ENCODE measurements around the gene GPR42.
A peak's percentile ranks its signal among the peaks of the same experiment; 100 is the strongest.
"Not testable (repeated sequence)": the region's sequence is repeated elsewhere in the genome, so short reads cannot be mapped to it uniquely, and the experiment has no call there.

GPR42 gene

DNA sequence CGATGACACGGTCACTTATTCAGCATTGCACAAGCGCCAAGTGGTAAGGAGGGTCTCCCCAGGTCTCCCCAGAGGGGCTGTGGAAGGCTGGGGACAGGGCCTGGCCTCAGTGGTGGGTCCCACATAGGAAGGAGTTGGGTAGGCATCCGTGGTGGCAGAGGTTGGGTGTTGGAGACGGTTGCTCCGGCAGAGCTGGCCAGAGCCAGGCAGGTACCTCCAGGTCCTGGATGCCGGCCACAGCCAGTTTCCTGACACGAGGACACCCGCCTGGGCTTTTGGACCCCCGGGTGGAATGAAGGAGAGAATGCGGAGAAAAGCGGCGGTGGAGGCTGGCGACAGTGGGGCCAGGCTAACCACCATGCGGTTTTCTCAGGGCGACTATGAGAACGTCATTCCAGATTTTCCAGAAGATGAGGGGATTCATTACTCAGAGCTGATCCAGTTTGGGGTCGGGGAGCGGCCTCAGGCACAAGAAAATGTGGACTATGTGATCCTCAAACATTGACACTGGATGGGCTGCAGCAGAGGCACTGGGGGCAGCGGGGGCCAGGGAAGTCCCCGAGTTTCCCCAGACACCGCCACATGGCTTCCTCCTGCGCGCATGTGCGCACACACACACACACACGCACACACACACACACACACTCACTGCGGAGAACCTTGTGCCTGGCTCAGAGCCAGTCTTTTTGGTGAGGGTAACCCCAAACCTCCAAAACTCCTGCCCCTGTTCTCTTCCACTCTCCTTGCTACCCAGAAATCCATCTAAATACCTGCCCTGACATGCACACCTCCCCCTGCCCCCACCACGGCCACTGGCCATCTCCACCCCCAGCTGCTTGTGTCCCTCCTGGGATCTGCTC, 24.4 kb upstream of the GPR42 start:
- peak; percentile 17 to 69 (median 33) for DNase-seq (ENCODE audit: low read depth in 3 of 3)

DNA sequence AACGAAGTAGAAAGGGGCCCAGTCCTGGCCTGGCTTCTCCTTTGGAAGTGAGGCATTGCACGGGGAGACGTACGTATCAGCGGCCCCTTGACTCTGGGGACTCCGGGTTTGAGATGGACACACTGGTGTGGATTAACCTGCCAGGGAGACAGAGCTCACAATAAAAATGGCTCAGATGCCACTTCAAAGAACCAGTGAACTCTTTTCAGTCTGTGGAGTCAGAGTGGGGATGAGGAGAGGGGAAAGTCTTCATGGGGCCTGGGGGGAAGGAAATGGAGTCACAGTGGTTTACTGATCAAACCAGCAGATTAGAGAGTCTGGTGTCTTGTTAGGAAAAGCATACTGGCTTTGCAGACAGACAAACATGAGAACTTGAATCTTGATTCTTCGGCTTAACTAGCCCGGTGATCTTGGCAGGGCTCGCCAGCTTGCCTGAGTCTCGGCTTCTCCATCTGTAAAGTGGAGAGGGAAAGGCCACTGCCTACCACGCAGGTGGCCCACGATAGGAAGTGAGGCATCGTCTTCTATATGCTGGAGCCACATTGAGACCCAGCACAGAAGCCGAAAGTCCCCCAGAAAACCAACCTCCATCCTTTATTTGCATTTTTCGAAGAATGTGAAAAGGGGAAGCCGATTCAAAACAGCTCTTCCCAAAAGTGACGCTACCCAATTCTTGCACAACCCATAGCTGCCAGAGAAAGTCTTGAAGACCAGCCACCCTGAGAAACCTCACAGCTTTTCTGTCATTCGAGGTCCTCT, 23.5 kb upstream of the GPR42 start, which contains the start of gene FFAR1:
TSS of gene FFAR1 (plus strand) at position 732 of the 759 bp plus-strand sequence. CDS start 3,650 bp downstream, outside the sequence.
- peak in 2 of 3 experiments; percentile 23 to 49 for DNase-seq (ENCODE audit: low read depth in 3 of 3)

DNA sequence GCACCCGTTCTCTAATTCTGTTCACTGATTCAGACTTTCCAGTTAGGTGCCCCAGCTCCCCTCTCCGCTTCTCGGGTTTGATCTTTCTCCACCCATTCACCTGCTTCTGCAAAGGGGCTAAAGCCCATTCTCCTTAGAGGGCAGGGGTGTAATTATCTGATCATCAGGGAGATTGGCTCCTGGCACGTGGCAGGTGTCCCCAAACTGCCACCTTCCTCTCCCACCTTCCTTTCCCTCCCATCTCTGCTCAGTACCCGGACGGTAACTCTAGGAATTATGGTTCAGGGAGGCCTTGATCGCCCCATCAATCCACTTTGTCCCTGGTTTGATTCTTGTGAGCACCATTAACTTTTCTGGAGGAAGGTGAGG, 23.0 kb upstream of the GPR42 start:
- no peak for DNase-seq (ENCODE audit: low read depth in 3 of 3)

DNA sequence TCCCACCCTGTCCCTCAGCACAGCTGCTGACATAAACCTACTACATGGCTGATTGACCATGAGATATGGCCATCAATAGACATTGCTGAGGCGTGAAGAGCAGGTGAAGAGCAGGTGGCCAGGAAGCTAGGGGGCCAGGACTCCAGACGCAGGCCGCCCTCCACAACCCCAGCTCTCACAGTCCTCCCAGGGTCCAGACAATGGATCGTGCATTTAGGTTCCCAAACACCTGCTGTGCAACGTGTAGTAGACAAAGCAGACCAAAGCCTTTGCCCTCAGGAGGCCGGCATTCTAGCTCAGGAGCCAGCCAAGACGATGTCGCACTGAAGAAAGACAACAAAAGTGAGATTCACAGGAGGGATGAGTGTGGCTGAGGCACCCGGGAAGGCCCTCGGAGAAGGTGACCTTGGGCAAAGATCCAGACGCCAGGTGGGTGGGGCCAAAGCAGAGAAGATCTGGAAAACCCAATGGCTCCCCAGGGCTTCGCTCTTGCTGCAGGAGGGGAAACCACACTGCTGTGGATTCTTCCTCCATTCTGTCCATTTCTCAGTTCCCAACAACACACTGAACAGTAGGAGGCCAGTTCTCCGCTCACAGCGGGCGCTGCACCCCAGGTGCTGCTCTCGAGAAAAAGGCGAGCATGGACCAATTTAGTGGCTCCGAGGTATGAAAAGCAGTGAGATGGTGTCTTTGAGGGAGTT, 21.8 kb upstream of the GPR42 start:
- DNase-seq (ENCODE audit: low read depth in 3 of 3) = no peak

DNA sequence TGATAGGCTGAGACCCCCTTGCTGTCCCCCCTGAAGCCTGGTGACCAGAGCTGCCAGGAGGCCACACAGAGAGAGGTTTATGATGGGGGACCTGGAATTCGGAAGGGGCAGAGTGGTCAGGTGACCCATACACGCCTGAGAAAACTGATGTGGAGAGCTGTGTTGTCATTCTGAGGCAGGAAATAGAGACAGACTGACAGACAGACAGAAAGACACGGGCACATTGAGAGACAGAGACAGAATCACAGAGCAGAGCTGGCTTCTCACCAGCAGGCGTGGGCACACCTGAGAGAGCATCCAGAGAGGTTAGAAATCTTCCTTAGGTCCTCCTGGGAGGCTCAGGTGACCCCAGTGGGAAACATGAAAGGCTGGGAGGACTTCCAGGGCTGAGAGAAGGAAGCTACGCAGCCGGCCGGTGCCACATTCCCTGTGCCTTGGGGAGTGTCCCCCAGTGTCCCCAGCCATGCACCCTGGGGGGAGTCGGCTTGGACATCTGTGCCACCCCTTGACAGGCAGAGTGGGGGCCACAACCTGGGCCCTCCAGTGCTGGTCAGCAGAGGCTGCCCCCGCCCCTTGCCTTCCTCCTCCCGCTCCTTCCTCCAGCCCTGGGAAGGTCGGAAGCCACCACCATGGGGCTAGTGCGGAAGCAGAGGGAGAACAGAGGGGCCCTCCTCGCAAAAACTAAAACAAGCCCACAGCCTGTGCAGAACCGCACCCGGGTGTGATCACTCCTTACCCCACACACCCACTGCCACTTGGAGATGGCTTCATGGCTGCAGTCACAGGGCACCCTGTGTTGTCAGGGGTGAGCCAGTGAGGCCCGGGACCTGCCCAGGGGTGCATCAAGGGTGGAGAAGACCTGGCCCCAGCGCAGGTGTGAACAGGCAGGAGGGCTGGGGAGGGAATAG, 21.0 kb upstream of the GPR42 start:
- no peak for DNase-seq (ENCODE audit: low read depth in 3 of 3)

DNA sequence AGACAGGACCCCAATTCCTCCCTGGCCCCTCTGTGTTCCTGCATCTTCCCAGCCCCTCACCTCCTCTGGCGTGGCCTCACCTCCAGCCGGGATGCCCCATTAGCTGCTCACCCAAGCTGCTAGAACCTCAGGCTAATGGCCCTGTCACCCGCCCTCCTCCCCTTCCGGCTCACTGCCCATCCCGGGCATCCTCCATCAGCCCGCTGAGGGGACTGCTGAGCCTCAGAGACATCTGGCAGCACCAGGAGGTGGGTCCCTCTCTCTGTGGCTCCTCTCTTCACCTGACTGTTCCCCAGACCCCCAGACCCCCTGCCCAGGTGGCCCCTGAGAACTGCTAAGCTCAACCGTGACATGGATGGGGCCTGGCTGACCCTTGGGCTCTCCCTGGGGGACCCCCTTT, 20.3 kb upstream of the GPR42 start:
- no peak for DNase-seq (ENCODE audit: low read depth in 3 of 3)

DNA sequence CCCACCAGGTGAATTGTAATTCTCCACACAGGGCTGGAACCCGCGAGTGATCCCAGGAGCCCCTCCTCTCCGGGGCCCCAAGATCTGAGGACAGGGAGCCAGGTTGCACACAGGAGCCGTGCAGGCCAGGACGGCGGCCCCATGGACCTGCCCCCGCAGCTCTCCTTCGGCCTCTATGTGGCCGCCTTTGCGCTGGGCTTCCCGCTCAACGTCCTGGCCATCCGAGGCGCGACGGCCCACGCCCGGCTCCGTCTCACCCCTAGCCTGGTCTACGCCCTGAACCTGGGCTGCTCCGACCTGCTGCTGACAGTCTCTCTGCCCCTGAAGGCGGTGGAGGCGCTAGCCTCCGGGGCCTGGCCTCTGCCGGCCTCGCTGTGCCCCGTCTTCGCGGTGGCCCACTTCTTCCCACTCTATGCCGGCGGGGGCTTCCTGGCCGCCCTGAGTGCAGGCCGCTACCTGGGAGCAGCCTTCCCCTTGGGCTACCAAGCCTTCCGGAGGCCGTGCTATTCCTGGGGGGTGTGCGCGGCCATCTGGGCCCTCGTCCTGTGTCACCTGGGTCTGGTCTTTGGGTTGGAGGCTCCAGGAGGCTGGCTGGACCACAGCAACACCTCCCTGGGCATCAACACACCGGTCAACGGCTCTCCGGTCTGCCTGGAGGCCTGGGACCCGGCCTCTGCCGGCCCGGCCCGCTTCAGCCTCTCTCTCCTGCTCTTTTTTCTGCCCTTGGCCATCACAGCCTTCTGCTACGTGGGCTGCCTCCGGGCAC, 19.3 kb upstream of the GPR42 start:
- no peak for DNase-seq (ENCODE audit: low read depth in 3 of 3)

DNA sequence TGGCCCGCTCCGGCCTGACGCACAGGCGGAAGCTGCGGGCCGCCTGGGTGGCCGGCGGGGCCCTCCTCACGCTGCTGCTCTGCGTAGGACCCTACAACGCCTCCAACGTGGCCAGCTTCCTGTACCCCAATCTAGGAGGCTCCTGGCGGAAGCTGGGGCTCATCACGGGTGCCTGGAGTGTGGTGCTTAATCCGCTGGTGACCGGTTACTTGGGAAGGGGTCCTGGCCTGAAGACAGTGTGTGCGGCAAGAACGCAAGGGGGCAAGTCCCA, 18.8 kb upstream of the GPR42 start:
- no peak for DNase-seq (ENCODE audit: low read depth in 3 of 3)

DNA sequence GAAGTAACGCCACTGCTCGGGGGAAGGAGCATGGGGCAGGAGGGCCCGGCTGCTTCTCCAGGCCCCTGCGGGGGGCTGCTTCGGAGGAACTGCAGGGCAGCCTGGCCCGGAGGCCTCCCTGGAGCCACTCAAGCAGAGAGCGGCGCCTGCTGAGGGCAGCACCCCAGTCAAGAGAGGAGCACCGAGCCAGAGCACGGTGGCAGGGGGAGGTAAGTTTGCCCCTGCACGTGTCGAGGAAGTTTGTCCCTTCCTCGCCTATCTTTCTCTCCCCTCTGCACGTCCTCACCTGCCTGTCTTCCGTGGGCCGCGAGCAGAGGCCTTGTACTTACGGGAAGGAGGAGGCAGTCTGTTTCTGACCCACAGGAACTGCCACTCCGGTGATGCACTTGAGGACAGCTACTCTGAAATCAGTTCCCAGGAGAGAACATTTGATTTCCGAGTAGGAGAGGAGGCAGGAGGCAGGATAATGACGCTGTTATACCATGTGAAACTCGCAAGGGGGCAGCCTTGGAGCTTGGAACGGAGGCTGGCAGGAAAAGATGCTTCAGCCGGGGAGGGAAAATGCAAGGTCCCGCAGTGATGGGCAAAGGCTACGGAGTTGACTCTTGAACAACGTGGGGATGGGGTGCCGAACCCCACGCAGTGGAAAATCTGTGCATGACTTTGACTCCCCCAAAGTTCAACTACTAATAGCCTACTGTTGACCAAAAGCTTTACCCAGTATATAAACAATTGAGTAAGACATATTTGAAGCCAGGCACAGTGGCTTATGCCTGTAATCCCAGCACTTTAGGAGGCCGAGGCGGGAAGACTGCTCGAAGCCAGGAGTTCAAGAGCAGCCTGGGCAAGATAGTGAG, 18.2 kb upstream of the GPR42 start:
- DNase-seq (ENCODE audit: low read depth in 3 of 3) = peak; percentile 37 to 69 (median 50)

DNA sequence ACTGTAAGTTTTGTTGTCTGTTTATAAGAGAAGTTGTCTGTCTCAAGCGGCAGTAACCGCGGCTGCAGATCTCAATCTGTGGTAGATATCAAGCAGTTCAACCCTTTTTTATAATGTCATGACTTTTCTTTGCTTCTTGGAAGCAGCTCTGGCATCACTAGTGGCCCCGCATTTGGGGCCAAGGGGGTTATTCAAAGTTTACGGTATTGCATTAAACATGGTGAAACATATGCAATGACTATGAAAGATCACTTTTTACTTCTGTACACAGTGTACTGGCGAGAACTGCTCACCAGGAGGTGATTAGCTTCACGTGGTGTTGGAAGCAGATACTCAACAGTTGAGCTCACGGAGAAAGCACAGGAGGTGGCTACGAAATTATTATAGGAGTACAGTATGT, 17.2 kb upstream of the GPR42 start:
- no peak for DNase-seq (ENCODE audit: low read depth in 3 of 3)

DNA sequence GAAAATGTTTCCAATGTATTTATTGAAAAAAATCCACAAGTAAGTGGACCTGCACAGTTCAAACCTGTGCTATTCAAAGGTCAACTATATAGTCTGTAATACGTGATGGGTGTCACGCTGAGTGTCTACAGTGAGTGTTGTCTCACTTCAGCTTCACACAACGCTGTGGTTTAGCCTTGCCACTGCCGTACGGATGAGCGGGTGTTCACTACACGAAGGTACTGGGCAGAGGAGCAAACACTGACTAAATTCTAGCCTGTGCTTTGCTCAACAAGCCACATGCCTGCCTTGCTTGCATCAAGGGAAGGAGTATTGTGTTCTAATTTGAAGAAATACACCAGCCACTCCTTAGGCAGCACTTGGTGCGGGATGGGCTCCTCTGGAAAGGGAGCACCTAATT, 16.0 kb upstream of the GPR42 start:
- no peak for DNase-seq (ENCODE audit: low read depth in 3 of 3)

DNA sequence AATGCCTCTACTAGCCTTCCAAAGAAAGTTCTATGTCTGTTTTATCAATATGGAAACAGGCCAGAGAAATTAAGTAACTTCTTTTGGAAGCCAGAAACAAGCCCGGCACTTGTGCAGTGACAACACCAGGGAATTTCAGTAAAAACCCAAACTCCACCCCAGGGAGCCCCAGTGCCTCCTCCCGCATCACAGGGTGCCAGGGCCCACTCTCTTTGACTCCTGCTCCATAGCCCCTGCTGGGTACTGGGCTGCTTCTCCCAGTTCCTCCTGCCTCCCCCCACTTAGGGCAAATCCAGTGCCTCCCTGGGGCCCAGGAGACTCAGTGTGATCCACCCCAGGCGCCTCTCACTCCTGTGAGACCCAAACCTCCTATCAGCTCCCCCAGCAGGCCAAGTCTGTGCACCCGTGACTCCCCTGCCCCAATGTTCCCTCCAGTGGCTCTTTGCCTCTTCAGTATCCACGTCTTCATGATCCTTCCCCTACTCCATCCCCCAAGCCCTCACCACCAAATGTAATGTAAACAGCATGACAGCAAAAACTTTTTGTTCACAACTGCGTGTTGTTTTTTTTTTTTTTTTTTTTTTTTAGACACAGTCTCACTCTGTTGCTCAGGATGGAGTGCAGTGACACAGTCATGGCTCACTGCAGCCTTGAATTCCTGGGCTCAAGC, 14.9 kb upstream of the GPR42 start:
- no peak for DNase-seq (ENCODE audit: low read depth in 3 of 3)

DNA sequence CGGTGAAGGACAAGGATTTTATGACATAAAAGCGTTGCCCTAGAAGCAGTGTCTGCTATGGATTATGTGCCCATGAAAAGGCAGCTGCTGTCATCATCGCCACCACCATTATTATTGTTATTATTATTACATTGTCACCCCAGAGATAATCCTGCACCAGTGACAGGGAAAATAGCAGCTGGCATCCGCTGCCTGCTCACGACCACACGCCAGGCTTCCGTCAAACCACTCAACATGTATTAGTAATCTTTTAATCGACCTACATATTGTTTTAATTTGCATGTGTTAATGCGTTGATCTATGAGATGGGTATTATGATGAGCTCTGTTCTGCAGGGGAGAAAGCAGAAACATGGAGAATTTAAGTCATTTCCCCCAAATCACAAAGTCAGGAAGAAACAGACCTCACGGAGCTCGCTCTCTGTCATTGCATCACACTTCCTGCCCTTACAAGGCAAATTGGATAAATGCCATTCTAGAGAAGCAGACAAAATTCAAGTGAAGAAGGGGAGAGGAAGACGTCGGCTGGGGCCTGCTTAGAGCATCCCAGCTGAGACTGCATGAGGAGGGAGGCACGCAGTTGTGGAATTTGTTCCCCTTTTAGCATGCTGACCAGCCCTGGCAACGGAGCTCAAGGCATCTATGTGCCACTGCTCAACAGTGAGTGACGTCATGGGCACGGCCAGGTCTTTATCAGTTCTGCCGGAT, 12.8 kb upstream of the GPR42 start, which contains the start of gene FFAR3:
TSS of gene FFAR3 (plus strand) at position 594 of the 707 bp plus-strand sequence. CDS start 431 bp downstream, outside the sequence.
- DNase-seq (ENCODE audit: low read depth in 3 of 3) = no peak

DNA sequence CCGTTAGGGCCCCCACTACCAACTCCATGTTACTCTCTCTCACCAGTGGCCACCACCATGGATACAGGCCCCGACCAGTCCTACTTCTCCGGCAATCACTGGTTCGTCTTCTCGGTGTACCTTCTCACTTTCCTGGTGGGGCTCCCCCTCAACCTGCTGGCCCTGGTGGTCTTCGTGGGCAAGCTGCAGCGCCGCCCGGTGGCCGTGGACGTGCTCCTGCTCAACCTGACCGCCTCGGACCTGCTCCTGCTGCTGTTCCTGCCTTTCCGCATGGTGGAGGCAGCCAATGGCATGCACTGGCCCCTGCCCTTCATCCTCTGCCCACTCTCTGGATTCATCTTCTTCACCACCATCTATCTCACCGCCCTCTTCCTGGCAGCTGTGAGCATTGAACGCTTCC, 12.0 kb upstream of the GPR42 start:
- not testable (repeated sequence) for DNase-seq (ENCODE audit: low read depth in 3 of 3)

DNA sequence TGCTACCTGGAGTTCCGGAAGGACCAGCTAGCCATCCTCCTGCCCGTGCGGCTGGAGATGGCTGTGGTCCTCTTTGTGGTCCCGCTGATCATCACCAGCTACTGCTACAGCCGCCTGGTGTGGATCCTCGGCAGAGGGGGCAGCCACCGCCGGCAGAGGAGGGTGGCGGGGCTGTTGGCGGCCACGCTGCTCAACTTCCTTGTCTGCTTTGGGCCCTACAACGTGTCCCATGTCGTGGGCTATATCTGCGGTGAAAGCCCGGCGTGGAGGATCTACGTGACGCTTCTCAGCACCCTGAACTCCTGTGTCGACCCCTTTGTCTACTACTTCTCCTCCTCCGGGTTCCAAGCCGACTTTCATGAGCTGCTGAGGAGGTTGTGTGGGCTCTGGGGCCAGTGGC, 11.5 kb upstream of the GPR42 start:
- not testable (repeated sequence) for DNase-seq (ENCODE audit: low read depth in 3 of 3)

DNA sequence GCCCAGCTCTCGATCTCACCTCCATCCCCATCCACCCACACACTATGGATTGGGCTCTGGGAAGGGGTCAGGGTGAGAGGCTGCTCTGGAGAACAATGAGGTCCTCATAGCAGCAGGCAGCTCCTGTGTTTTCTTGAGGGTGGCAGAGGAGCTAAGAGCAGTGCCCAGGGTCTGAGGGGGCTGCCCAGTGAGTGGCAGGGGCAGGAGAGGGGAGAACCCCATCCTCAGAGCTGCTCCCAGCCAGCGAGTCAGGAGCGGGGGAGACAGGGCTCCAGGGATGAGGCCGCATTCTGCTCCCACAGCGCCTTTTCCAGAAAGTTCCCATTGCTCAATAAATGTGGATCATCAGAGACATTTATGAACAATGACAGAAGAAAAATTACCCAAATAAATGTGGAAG, 10.8 kb upstream of the GPR42 start:
- DNase-seq (ENCODE audit: low read depth in 3 of 3) = not testable (repeated sequence)

DNA sequence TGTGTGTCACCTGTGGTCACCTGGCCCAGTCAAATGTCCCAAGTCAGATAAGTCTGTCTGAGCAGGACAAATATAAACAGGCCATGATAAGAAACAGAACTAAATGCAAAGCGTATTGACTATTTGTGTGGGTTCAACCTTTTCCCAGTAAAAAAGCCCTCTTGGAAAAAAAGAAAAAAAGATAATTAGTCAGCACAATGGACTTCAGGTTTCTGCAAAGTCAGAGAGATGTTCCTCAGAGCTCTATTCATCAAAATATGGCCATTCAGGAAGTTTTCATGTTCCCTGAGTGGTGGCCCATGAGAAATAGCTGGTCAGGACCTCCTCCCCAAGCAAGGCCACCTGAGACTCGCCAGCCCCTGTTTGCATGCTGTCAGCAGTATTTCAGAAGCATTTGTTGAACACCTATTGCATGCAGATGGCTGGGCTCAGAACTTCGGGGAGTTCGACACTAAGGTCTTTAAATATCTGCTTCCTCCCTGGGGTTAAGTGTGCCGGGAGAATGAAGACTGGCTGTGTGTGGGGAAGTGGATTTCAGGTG, 9.9 kb upstream of the GPR42 start:
- DNase-seq (ENCODE audit: low read depth in 3 of 3) = no peak

Data from stimulated activated CD4-positive, alpha-beta T cell treated with anti-CD3 and anti-CD28 coated beads, TNF-alpha, amount 100 ng/mL, for 24 hours (primary cell).